CD4-positive, alpha-beta memory T cell (primary cell): ENCODE measurements around the gene CYBA. TPM values are rescaled to one million over a fixed set of nuclear protein-coding genes. Genes with fewer than 3 reads are reported as not detected.

Experiments used
- CTCF ChIA-PET: fragments of 350-600 bp; sonication (Branson Sonifier 250); formaldehyde crosslinking; loops from one replicate; lab custom pipeline; 2021; ENCODE audit warnings: inconsistent platforms; ENCODE audit not compliant: partially characterized antibody; lab: Charles Lee
- POLR2A ChIA-PET: fragments of 350-600 bp; sonication (Branson Sonifier 250); formaldehyde crosslinking; loops from one replicate; lab custom pipeline; 2021; ENCODE audit not compliant: partially characterized antibody; lab: Charles Lee
- DNase-seq, 5 donors: peaks; one replicate each; pipeline versions ENCODE4 v3.0.0 to v3.0.0-alpha.2; 2020 to 2022; ENCODE audit warnings: mixed read lengths in 1 of 5
- H3K27ac ChIP-seq: one replicate; pipeline ENCODE4 v1.7.0; 2013; ENCODE audit warnings: low read depth, low read length
- H3K27me3 ChIP-seq: 2 replicates; pipeline ENCODE4 v1.7.0; 2013; ENCODE audit warnings: mild to moderate bottlenecking, low read length, moderate library complexity; ENCODE audit not compliant: insufficient read depth
- H3K36me3 ChIP-seq: 2 replicates; pipeline ENCODE4 v1.7.0; 2013; ENCODE audit warnings: mild to moderate bottlenecking, low read length, moderate library complexity; ENCODE audit not compliant: insufficient read depth
- H3K4me1 ChIP-seq: 2 replicates; pipeline ENCODE4 v1.7.0; 2013; ENCODE audit warnings: mild to moderate bottlenecking, low read length, moderate library complexity; ENCODE audit not compliant: insufficient read depth
- H3K4me3 ChIP-seq, 2 donors: one replicate each; pipeline ENCODE4 v1.7.0; 2013; ENCODE audit warnings: low read length in 2 of 2, mild to moderate bottlenecking in 1 of 2
- H3K9me3 ChIP-seq, 2 donors: one replicate each; pipeline ENCODE4 v1.7.0; 2013; ENCODE audit warnings: low read length in 2 of 2, control low read depth in 1 of 2; ENCODE audit not compliant: control insufficient read depth in 1 of 2
- H3K27ac Mint-ChIP-seq, 7 donors: one replicate each; pipeline ENCODE4 v1.8.0; 2020 to 2021; ENCODE audit warnings: mixed read lengths in 7 of 7, mild to moderate bottlenecking in 6 of 7, inconsistent platforms in 3 of 7, moderate library complexity in 3 of 7
- H3K27me3 Mint-ChIP-seq, 2 donors: one replicate each; pipeline ENCODE4 v1.8.0; 2020 to 2021; ENCODE audit warnings: mixed read lengths in 2 of 2
- H3K36me3 Mint-ChIP-seq, 2 donors: one replicate each; pipeline ENCODE4 v1.8.0; 2020 to 2021; ENCODE audit warnings: mixed read lengths in 2 of 2, inconsistent platforms in 1 of 2, mild to moderate bottlenecking in 1 of 2
- H3K4me1 Mint-ChIP-seq, 4 donors: one replicate each; pipeline ENCODE4 v1.8.0; 2020 to 2021; ENCODE audit warnings: mixed read lengths in 4 of 4, mild to moderate bottlenecking in 1 of 4
- H3K4me3 Mint-ChIP-seq, 8 donors: one replicate each; pipeline ENCODE4 v1.8.0; 2020 to 2021; ENCODE audit warnings: mixed read lengths in 8 of 8, mild to moderate bottlenecking in 7 of 8, moderate library complexity in 6 of 8, inconsistent platforms in 3 of 8
- H3K9me3 Mint-ChIP-seq, 8 donors: one replicate each; pipeline ENCODE4 v1.8.0; 2020 to 2021; ENCODE audit warnings: mixed read lengths in 8 of 8, mild to moderate bottlenecking in 5 of 8, inconsistent platforms in 3 of 8, moderate library complexity in 1 of 8
- intact Hi-C: fragments of 100-400 bp; cut with micrococcal nuclease; formaldehyde crosslinking; loops from one replicate; pipeline ENCODE4 v1.15.1; 2023
- polyA plus RNA-seq, 2 donors: library from polyadenylated mRNA; unstranded; fragments of 300-500 nt; fragmentation: Illumina TruSeq; gene quantifications; one replicate each; pipeline ENCODE4 v1.2.3, GENCODE V29; 2021
- total RNA-seq, 2 experiments: library from RNA; stranded (reverse); gene quantifications; one replicate each; pipeline ENCODE4 v1.2.3, GENCODE V29; 2021

The CYBA gene
- total and polyA plus RNA-seq, 4 experiments from 2014 or later, result 383 to 1,286 (median 538) TPM

DNA sequence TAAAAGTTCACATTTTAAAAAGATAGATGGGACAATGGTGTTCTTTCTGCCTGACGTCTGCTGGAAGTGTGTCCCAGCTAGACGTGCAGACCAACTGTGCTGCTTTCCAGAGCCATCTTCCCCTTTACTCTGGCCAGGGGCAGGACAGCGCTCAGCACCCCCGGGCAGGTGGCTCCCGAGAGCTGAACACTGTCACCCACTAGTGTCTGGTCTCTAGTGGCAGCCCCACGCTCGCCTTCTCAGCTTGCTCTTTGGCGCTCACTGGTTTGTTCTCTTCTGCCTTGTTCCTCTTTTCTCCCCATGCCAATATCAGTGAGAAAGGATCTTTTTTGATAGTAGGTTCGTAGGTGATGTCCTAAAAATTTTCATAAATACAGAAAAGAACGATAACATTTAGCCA, 54.9 kb downstream of the CYBA start:
- no peak overlapping the region for H3K4me3 Mint-ChIP-seq
- H3K4me3 ChIP-seq, result no peak overlapping the region
- no peaks in the 10 kb centered on the region for H3K9me3 ChIP-seq
- peaks cover 11% of the 10 kb centered on the region for H3K4me1 ChIP-seq
- no peaks in the 10 kb centered on the region for H3K9me3 Mint-ChIP-seq
- ChIA-PET POLR2A (no interaction called here), CTCF (no interaction called here)
- H3K4me1 Mint-ChIP-seq, result peaks cover 11 to 24% (median 15%) of the 10 kb centered on the region in 4 donors
- DNase-seq, result no peak
- intact Hi-C loops, result no loop called here
- no peaks in the 10 kb centered on the region for H3K27me3 Mint-ChIP-seq
- H3K36me3 ChIP-seq, result peaks cover 38% of the 10 kb centered on the region
- H3K27me3 ChIP-seq, result no peaks in the 10 kb centered on the region
- H3K27ac ChIP-seq, result no peak overlapping the region
- H3K27ac Mint-ChIP-seq, result no peak overlapping the region
- peaks cover 24 to 42% of the 10 kb centered on the region in 2 donors for H3K36me3 Mint-ChIP-seq

DNA sequence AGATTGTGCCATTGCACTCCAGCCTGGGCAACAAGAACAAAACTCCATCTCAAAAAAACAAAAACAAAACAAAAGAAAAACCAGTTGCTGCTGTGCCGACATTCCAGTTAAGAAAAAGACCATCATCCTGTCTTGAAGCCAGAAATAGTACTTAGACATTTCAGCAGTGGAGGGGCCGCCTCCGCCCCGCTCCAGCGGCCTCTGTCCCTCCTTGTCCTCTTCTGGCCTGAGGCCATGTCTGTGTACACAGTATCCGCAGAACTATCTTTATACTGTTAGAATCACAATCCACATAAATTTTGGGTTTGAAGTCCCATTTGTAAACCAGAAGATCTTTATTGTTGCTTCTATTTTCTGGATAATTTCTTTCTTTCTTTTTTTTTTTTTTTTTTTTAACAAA, 55.8 kb downstream of the CYBA start:
- Mint-ChIP-seq H3K27me3 (no peaks in the 10 kb centered on the region), H3K36me3 (peaks cover 20 to 40% of the 10 kb centered on the region in 2 donors), H3K4me1 (peaks cover 13 to 20% (median 16%) of the 10 kb centered on the region in 4 donors), H3K4me3 (peak overlapping the region in 1 of 8 donors; percentile 15), H3K9me3 (no peaks in the 10 kb centered on the region), H3K27ac (peak overlapping the region in 1 of 7 donors; percentile 42)
- DNase-seq, result no peak
- Histone ChIP-seq H3K27ac (no peak overlapping the region), H3K27me3 (no peaks in the 10 kb centered on the region), H3K4me3 (no peak overlapping the region), H3K9me3 (no peaks in the 10 kb centered on the region), H3K36me3 (peaks cover 32% of the 10 kb centered on the region), H3K4me1 (peaks cover 14% of the 10 kb centered on the region)
- intact Hi-C loops, result no loop called here
- ChIA-PET POLR2A (no interaction called here), CTCF (no interaction called here)

- Mint-ChIP-seq H3K36me3 (peaks cover 20 to 40% of the 10 kb centered on the region in 2 donors), H3K4me1 (peaks cover 24 to 30% (median 25%) of the 10 kb centered on the region in 4 donors), H3K9me3 (no peaks in the 10 kb centered on the region), H3K27ac (no peak overlapping the region), H3K4me3 (no peak overlapping the region), H3K27me3 (no peaks in the 10 kb centered on the region)
- no peaks in the 10 kb centered on the region for H3K27me3 ChIP-seq
- ChIA-PET CTCF (interaction anchor here (1.4 kb wide), 1 partner anchor 93 kb away, joined by 3 read pairs; the partner anchor contains the start of gene SNAI3), POLR2A (interaction anchor here (1.0 kb wide), 1 partner anchor 26 kb away, joined by 3 read pairs; no protein-coding TSS in a partner anchor)
- intact Hi-C loops, result no loop called here
- H3K4me3 ChIP-seq, result no peak overlapping the region
- peaks cover 26% of the 10 kb centered on the region for H3K36me3 ChIP-seq
- no peak overlapping the region for H3K27ac ChIP-seq
- H3K4me1 ChIP-seq, result peaks cover 26% of the 10 kb centered on the region
- DNase-seq, result no peak
- no peaks in the 10 kb centered on the region for H3K9me3 ChIP-seq
These were observed 56.9 kb downstream of the CYBA start for GRCh38 chr16:88593910-88594309.

- peaks cover 23 to 44% of the 10 kb centered on the region in 2 donors for H3K36me3 Mint-ChIP-seq
- peak overlapping the region in 2 of 7 donors; percentile 47 to 57 for H3K27ac Mint-ChIP-seq
- CTCF ChIA-PET, result interaction anchor here (1.4 kb wide), 1 partner anchor 93 kb away, joined by 3 read pairs; the partner anchor contains the start of gene SNAI3
- Histone ChIP-seq H3K4me1 (peaks cover 30% of the 10 kb centered on the region), H3K27ac (no peak overlapping the region), H3K9me3 (no peaks in the 10 kb centered on the region), H3K4me3 (no peak overlapping the region), H3K36me3 (peaks cover 25% of the 10 kb centered on the region), H3K27me3 (no peaks in the 10 kb centered on the region)
- POLR2A ChIA-PET, result interaction anchor here (1.0 kb wide), 1 partner anchor 26 kb away, joined by 3 read pairs; no protein-coding TSS in a partner anchor
- no peaks in the 10 kb centered on the region for H3K27me3 Mint-ChIP-seq
- DNase-seq, result no peak
- no peak overlapping the region for H3K4me3 Mint-ChIP-seq
- H3K4me1 Mint-ChIP-seq, result peaks cover 28 to 34% (median 29%) of the 10 kb centered on the region in 4 donors
- no peaks in the 10 kb centered on the region for H3K9me3 Mint-ChIP-seq
- intact Hi-C loops, result no loop called here
These were observed 57.4 kb downstream of the CYBA start for GRCh38 chr16:88593489-88593888.

Other genes starting within 250 kb of the CYBA start
- 10 to 100 TPM; 19.0 to 20.5 TPM for gene ZFPM1, start 197.8 kb downstream of the CYBA start, total RNA-seq
- under 1 TPM; 0.07 to 0.48 TPM for gene ZFPM1, start 197.8 kb downstream of the CYBA start, polyA plus RNA-seq
- 10 to 100 TPM; 84.5 to 91.5 TPM for gene ZC3H18, start 80.7 kb downstream of the CYBA start, total RNA-seq
- gene ZC3H18, start 80.7 kb downstream of the CYBA start, polyA plus RNA-seq, result 10 to 100 TPM in 1 of 2 donors, 1 to 10 TPM in 1; 3.0 to 23.5 TPM
- gene IL17C, start 12.5 kb downstream of the CYBA start, total RNA-seq, result under 1 TPM in 1 of 2 experiments, not detected in 1; 0.44 TPM
- not detected for gene IL17C, start 12.5 kb downstream of the CYBA start, polyA plus RNA-seq
- gene MVD, start 12.0 kb upstream of the CYBA start, total RNA-seq, result 10 to 100 TPM; 49.2 to 57.0 TPM
- 10 to 100 TPM; 15.6 to 22.7 TPM for gene MVD, start 12.0 kb upstream of the CYBA start, polyA plus RNA-seq
- gene SNAI3, start 35.5 kb upstream of the CYBA start, total RNA-seq, result 10 to 100 TPM; 14.0 to 15.7 TPM
- 10 to 100 TPM; 11.6 to 22.9 TPM for gene SNAI3, start 35.5 kb upstream of the CYBA start, polyA plus RNA-seq
- gene RNF166, start 55.4 kb upstream of the CYBA start, total RNA-seq, result 100 to 1,000 TPM; 129 to 137 TPM
- 10 to 100 TPM; 90.5 to 92.9 TPM for gene RNF166, start 55.4 kb upstream of the CYBA start, polyA plus RNA-seq
- gene CTU2, start 55.5 kb upstream of the CYBA start, total RNA-seq, result 10 to 100 TPM; 20.4 to 21.1 TPM
- 10 to 100 TPM; 11.5 to 13.6 TPM for gene CTU2, start 55.5 kb upstream of the CYBA start, polyA plus RNA-seq
- gene PIEZO1, start 134.2 kb upstream of the CYBA start, total RNA-seq, result 100 to 1,000 TPM; 274 to 302 TPM
- 10 to 100 TPM; 12.0 to 67.5 TPM for gene PIEZO1, start 134.2 kb upstream of the CYBA start, polyA plus RNA-seq
- under 1 TPM; 0.17 TPM for gene CDT1, start 152.7 kb upstream of the CYBA start, total RNA-seq
- gene CDT1, start 152.7 kb upstream of the CYBA start, polyA plus RNA-seq, result under 1 TPM; 0.19 to 0.26 TPM
- 100 to 1,000 TPM; 171 to 175 TPM for gene APRT, start 160.9 kb upstream of the CYBA start, total RNA-seq
- 100 to 1,000 TPM; 569 to 624 TPM for gene APRT, start 160.9 kb upstream of the CYBA start, polyA plus RNA-seq
- 10 to 100 TPM; 58.8 to 65.7 TPM for gene GALNS, start 205.9 kb upstream of the CYBA start, total RNA-seq
- 1 to 10 TPM; 5.6 to 8.7 TPM for gene GALNS, start 205.9 kb upstream of the CYBA start, polyA plus RNA-seq
- 10 to 100 TPM; 66.6 to 67.1 TPM for gene TRAPPC2L, start 206.1 kb upstream of the CYBA start, total RNA-seq
- gene TRAPPC2L, start 206.1 kb upstream of the CYBA start, polyA plus RNA-seq, result 100 to 1,000 TPM; 104 to 105 TPM
- gene PABPN1L, start 215.6 kb upstream of the CYBA start, total RNA-seq, result not detected
- gene PABPN1L, start 215.6 kb upstream of the CYBA start, polyA plus RNA-seq, result not detected